ENCODE results near the gene RFC4. TPM values are rescaled to one million over a fixed set of nuclear protein-coding genes. Genes with fewer than 3 reads are reported as not detected.

The RFC4 gene
- total and polyA plus RNA-seq, 2 experiments from 2014 or later, result 73.3 to 107 TPM

DNA sequence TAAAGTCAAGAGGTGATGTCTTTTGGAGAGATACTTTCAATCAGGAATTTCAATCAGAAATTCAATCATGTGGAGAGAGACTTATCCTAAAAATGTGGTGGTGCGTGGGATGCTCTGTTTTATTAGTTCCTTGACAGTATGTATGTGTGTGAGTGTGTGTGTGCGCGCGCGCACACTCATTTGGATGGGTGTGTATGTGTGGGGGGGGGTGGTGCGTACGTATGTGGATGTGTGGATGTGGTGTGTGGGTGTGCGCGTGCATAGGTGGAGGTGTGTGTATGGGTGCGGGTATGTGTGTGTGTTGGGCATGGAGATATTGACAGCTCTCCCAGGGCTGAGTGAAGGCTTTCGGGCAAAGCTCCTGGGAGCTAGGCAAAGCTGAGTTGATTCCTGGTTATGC is 38.6 kb upstream of the RFC4 start (continued):
- TF ChIP-seq, protein P1, sequence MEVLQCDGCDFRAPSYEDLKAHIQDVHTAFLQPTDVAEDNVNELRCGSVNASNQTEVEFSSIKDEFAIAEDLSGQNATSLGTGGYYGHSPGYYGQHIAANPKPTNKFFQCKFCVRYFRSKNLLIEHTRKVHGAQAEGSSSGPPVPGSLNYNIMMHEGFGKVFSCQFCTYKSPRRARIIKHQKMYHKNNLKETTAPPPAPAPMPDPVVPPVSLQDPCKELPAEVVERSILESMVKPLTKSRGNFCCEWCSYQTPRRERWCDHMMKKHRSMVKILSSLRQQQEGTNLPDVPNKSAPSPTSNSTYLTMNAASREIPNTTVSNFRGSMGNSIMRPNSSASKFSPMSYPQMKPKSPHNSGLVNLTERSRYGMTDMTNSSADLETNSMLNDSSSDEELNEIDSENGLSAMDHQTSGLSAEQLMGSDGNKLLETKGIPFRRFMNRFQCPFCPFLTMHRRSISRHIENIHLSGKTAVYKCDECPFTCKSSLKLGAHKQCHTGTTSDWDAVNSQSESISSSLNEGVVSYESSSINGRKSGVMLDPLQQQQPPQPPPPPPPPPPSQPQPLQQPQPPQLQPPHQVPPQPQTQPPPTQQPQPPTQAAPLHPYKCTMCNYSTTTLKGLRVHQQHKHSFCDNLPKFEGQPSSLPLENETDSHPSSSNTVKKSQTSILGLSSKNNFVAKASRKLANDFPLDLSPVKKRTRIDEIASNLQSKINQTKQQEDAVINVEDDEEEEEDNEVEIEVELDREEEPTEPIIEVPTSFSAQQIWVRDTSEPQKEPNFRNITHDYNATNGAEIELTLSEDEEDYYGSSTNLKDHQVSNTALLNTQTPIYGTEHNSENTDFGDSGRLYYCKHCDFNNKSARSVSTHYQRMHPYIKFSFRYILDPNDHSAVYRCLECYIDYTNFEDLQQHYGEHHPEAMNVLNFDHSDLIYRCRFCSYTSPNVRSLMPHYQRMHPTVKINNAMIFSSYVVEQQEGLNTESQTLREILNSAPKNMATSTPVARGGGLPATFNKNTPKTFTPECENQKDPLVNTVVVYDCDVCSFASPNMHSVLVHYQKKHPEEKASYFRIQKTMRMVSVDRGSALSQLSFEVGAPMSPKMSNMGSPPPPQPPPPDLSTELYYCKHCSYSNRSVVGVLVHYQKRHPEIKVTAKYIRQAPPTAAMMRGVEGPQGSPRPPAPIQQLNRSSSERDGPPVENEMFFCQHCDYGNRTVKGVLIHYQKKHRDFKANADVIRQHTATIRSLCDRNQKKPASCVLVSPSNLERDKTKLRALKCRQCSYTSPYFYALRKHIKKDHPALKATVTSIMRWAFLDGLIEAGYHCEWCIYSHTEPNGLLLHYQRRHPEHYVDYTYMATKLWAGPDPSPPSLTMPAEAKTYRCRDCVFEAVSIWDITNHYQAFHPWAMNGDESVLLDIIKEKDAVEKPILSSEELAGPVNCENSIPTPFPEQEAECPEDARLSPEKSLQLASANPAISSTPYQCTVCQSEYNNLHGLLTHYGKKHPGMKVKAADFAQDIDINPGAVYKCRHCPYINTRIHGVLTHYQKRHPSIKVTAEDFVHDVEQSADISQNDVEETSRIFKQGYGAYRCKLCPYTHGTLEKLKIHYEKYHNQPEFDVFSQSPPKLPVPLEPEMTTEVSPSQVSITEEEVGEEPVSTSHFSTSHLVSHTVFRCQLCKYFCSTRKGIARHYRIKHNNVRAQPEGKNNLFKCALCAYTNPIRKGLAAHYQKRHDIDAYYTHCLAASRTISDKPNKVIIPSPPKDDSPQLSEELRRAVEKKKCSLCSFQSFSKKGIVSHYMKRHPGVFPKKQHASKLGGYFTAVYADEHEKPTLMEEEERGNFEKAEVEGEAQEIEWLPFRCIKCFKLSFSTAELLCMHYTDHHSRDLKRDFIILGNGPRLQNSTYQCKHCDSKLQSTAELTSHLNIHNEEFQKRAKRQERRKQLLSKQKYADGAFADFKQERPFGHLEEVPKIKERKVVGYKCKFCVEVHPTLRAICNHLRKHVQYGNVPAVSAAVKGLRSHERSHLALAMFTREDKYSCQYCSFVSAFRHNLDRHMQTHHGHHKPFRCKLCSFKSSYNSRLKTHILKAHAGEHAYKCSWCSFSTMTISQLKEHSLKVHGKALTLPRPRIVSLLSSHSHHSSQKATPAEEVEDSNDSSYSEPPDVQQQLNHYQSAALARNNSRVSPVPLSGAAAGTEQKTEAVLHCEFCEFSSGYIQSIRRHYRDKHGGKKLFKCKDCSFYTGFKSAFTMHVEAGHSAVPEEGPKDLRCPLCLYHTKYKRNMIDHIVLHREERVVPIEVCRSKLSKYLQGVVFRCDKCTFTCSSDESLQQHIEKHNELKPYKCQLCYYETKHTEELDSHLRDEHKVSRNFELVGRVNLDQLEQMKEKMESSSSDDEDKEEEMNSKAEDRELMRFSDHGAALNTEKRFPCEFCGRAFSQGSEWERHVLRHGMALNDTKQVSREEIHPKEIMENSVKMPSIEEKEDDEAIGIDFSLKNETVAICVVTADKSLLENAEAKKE (CRISPR knock-in tag; IDR thresholded peaks at IDR 0.05), result no peak
- no peak for TF ChIP-seq ZNF114 (CRISPR knock-in tag; IDR thresholded peaks at IDR 0.05)

DNA sequence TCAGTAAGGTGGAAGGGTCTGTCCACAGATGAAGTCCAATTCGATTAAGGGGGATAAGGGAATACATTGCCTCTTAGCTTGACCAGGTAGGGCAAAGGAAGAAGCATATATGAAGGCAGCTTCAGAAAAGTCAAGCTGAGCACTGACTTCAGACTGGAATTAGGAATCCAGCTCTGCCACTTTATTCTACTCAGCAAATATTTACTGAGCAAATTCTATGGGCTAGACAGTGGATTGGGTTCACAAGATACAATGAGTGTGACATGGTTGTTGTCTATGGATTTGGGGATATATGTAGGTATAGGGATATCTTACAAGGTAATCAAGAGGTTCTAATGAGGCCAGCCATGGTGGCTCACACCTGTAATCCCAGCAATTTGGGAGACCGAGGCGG is 36.8 kb upstream of the RFC4 start:
- ATAC-seq (no peak), DNase-seq (ENCODE audit: low spot score) (no peak)
- no peak for TF ChIP-seq NANOG (IDR thresholded peaks at IDR 0.05; ENCODE audit: borderline replicate concordance)
- TF ChIP-seq POLR2AphosphoS5 (IDR thresholded peaks at IDR 0.05; ENCODE audit: low read depth), result no peak
- no peak for TF ChIP-seq JUNB (IDR thresholded peaks at IDR 0.05; ENCODE audit: unreplicated experiment)
- Histone ChIP-seq H3K4me1 (ENCODE audit: insufficient read depth) (no peaks in the 10 kb centered on the region), H2AFZ (no peak overlapping the region), H3K79me2 (replicated peaks; ENCODE audit: insufficient read depth) (no peaks in the 10 kb centered on the region), H4K20me1 (replicated peaks; ENCODE audit: insufficient read depth) (no peaks in the 10 kb centered on the region), H3K4me2 (no peak overlapping the region), H3K4me3 (no peak overlapping the region), H3K9me2 (ENCODE audit: insufficient read depth) (no peaks in the 10 kb centered on the region), H3F3A (replicated peaks; ENCODE audit: low read depth) (no peaks in the 10 kb centered on the region), H3K27ac (ENCODE audit: low read depth) (no peak overlapping the region), H3K27me3 (ENCODE audit: insufficient read depth) (no peaks in the 10 kb centered on the region), H3K36me3 (ENCODE audit: insufficient read depth) (no peaks in the 10 kb centered on the region)
- no peaks in the 10 kb centered on the region; the same call in 2 of the 3 replicates for H3K4me1 Mint-ChIP-seq
- H3K27me3 Mint-ChIP-seq (ENCODE audit: insufficient read depth, low read depth, poor library complexity), result no peaks in the 10 kb centered on the region
- no peaks in the 10 kb centered on the region for H3K9me3 Mint-ChIP-seq
- no peak overlapping the region for H3K27ac Mint-ChIP-seq
- H3K4me3 Mint-ChIP-seq, result no peak overlapping the region
- no peaks in the 10 kb centered on the region for H3K36me3 Mint-ChIP-seq (ENCODE audit: low read depth)
